ENCODE results near the gene RPL3. TPM values are rescaled to one million over a fixed set of nuclear protein-coding genes. Genes with fewer than 3 reads are reported as not detected.

RPL3 gene
- total RNA-seq, 1 experiment from 2014 or later = 1,699 TPM

GRCh38 chr22:39318507-39319283, 728 bp downstream of the RPL3 start:
- Histone ChIP-seq H3K36me3 (ENCODE audit: low read depth) (peaks cover 50% of the 10 kb centered on the region), H3K27me3 (ENCODE audit: insufficient read depth, low read depth) (no peaks in the 10 kb centered on the region), H3K79me2 (ENCODE audit: low read depth) (peaks cover 57% of the 10 kb centered on the region), H3K4me3 (peak overlapping the region; percentile 94), H3K4me1 (replicated peaks; ENCODE audit: insufficient read depth) (peaks cover 31% of the 10 kb centered on the region), H3K4me2 (peak overlapping the region; percentile 100), H3K9me3 (ENCODE audit: insufficient read depth, low read depth) (no peaks in the 10 kb centered on the region), H3K9me2 (ENCODE audit: insufficient read depth) (no peaks in the 10 kb centered on the region), H3K27ac (peak overlapping the region; percentile 98), H3F3A (ENCODE audit: insufficient read depth, low read depth) (peaks cover 74% of the 10 kb centered on the region), H4K20me1 (ENCODE audit: insufficient read depth) (peaks cover 52% of the 10 kb centered on the region), H2AFZ (no peak overlapping the region)
- POLR2A ChIA-PET (ENCODE audit: unreplicated experiment) = interaction anchor here (0.6 to 1.3 kb wide), 21 partner anchors 28 to 1332 kb away, joined by 3 to 28 read pairs (median 4); partner anchors contain the start of genes CBX7, MIEF1 and TAB1
- CTCF ChIA-PET = interaction anchor here (0.7 to 1.3 kb wide), 4 partner anchors 78 to 210 kb away, joined by 3 to 7 read pairs (median 4); partner anchors contain the start of gene TAB1
- DNase-seq = no peak
- TF ChIP-seq EZH2 (IDR thresholded peaks at IDR 0.05; ENCODE audit: low read depth) (no peak), CTCF (conservative IDR thresholded peaks at IDR 0.05) (no peak)
- TSS peak; percentile 56 for BruUV-seq (replicated peaks)
- intact Hi-C loops (cut with micrococcal nuclease; ENCODE audit: unreplicated experiment) = loop anchor here (1.0 to 5.0 kb wide), 4 partner anchors 81 to 551 kb away; partner anchors contain the start of genes APOBEC3C, CBX7 and TAB1

DNA sequence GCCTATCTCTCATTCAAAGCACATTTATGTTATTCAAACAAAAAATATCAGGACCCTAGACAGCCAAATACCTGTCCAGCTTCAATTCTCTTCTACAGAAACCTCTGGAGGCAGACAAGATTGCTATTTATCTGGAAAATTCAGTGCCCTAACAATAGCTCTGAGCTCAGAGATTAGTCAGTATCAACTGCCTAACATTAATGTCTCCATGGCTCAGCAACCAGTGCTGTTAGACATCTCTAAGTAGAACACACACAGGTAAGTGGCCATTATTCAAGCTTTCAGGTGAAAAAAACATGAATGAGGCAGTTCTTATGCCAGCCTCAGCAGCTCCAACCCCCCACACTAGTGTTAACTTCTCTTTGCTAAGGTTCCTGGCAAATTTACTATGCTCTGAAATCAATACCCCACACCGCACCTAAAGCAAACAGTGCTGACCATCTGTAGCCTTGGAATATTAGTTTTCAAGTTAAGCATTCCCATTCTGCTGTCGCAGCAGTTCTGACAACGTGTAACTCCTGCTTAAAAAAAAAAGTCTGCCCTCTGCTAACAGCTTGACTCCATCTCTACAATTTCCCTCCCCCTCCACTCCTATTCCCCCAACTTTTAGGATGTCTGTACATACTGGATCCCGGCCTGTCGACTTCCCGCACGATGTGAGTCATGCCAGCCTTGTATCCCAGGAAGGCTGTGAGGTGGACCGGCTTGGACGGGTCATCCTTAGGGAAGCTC, 1.5 kb downstream of the RPL3 start:
- H3K27me3 ChIP-seq (ENCODE audit: insufficient read depth, low read depth) = no peaks in the 10 kb centered on the region
- no TSS peak for BruUV-seq (replicated peaks)
- H3K4me2 ChIP-seq = peak overlapping the region; percentile 100
- POLR2A ChIA-PET (ENCODE audit: unreplicated experiment) = interaction anchor here (0.5 to 1.0 kb wide), 9 partner anchors 27 to 193 kb away, joined by 3 to 12 read pairs (median 4); partner anchors contain the start of genes CBX7, MIEF1 and TAB1
- H3K27ac ChIP-seq = peak overlapping the region; percentile 98
- CTCF ChIA-PET = interaction anchor here (0.5 to 1.9 kb wide), 4 partner anchors 34 to 211 kb away, joined by 3 to 7 read pairs (median 4); no protein-coding TSS in a partner anchor
- peaks cover 60% of the 10 kb centered on the region for H4K20me1 ChIP-seq (ENCODE audit: insufficient read depth)
- H3K4me3 ChIP-seq = peak overlapping the region; percentile 94
- H3K9me2 ChIP-seq (ENCODE audit: insufficient read depth) = no peaks in the 10 kb centered on the region
- H3K79me2 ChIP-seq (ENCODE audit: low read depth) = peaks cover 63% of the 10 kb centered on the region
- H3K36me3 ChIP-seq (ENCODE audit: low read depth) = peaks cover 55% of the 10 kb centered on the region
- no peak for DNase-seq
- peaks cover 82% of the 10 kb centered on the region for H3F3A ChIP-seq (ENCODE audit: insufficient read depth, low read depth)
- H2AFZ ChIP-seq = no peak overlapping the region
- intact Hi-C loops (cut with micrococcal nuclease; ENCODE audit: unreplicated experiment) = loop anchor here (2.0 to 5.0 kb wide), 4 partner anchors 166 to 551 kb away; partner anchors contain the start of genes APOBEC3C and CBX7
- H3K9me3 ChIP-seq (ENCODE audit: insufficient read depth, low read depth) = no peaks in the 10 kb centered on the region
- peaks cover 34% of the 10 kb centered on the region for H3K4me1 ChIP-seq (replicated peaks; ENCODE audit: insufficient read depth)
- no peak for TF ChIP-seq CTCF (conservative IDR thresholded peaks at IDR 0.05)
- TF ChIP-seq EZH2 (IDR thresholded peaks at IDR 0.05; ENCODE audit: low read depth) = no peak
